ENCODE data around the gene CKAP2.
"Not testable (repeated sequence)": the region's sequence is repeated elsewhere in the genome, so short reads cannot be mapped to it uniquely, and the experiment has no call there.

Gene CKAP2, protein sequence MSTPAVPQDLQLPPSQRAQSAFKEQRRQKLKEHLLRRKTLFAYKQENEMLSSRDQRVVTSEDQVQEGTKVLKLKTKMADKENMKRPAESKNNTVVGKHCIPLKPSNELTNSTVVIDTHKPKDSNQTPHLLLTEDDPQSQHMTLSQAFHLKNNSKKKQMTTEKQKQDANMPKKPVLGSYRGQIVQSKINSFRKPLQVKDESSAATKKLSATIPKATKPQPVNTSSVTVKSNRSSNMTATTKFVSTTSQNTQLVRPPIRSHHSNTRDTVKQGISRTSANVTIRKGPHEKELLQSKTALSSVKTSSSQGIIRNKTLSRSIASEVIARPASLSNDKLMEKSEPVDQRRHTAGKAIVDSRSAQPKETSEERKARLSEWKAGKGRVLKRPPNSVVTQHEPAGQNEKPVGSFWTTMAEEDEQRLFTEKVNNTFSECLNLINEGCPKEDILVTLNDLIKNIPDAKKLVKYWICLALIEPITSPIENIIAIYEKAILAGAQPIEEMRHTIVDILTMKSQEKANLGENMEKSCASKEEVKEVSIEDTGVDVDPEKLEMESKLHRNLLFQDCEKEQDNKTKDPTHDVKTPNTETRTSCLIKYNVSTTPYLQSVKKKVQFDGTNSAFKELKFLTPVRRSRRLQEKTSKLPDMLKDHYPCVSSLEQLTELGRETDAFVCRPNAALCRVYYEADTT

GRCh38 chr13:52454820-52455676 lies at the start of gene CKAP2:
Gene CKAP2, plus strand, starts transcription at chr13:52455478. Its CDS starts 79 bp downstream, at chr13:52455557.
- TF ChIP-seq CTCF (IDR thresholded peaks at IDR 0.05; ENCODE audit: poor library complexity, severe bottlenecking) = no peak
- H3K9me3 ChIP-seq (ENCODE audit: severe bottlenecking) = no peaks in the 10 kb centered on the region
- H3K4me1 ChIP-seq (ENCODE audit: insufficient read depth, poor library complexity, severe bottlenecking) = peaks cover 28% of the 10 kb centered on the region
- H3K27me3 ChIP-seq (ENCODE audit: insufficient read depth, poor library complexity, severe bottlenecking) = no peaks in the 10 kb centered on the region
- H3K27ac ChIP-seq (ENCODE audit: poor library complexity, severe bottlenecking) = peak within 1 kb of the TSS; percentile 76
- peaks cover 39% of the 10 kb centered on the region for H3K36me3 ChIP-seq (ENCODE audit: low read depth)
- H3K4me3 ChIP-seq (ENCODE audit: severe bottlenecking) = peak within 1 kb of the TSS; percentile 61
- peak; percentile 89 for DNase-seq (ENCODE audit: low spot score)
- peak; percentile 83 for ATAC-seq (ENCODE audit: low read depth)

DNA sequence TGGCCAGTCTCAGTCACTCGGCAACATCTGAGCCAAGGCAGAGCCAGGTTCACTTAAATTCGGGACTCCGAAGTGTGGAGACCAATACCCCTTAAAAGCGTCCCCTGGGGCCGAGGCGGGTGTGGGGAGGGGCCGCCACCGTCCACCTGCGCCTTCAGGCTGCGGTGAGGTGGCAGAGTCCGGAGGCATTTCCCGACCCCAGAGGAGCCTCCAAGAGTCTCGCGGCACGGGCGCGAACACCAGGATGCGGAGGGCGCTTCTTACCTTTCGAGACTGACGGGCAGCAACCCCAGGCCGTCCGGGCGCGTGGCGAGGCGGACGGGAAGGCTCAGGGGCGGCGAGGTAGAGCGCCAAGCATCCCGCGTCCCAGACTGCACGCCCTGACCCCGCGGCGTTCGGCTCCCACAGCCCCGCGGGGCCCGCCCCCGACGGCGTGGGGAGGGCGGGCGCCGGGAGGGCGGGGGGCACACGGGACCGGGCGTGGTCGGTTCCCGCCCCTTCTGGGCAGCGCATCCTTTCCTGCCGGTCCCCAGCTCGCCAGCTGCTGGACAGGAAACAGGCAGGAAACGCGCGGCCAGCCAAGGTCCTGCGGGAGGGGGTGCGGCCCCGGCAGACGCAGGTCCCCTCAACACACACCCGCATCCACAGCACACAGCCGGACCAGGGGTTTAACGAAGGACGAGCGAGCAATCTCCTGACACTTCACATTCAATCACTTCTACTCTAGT lies 49.3 kb upstream of the CKAP2 start, which contains the start of gene THSD1:
TSS of gene THSD1 (minus strand) at position 406 of the 728 bp plus-strand sequence. CDS start 3,572 bp downstream, outside the sequence.
- peak within 1 kb of the TSS; percentile 56 for H3K27ac ChIP-seq (ENCODE audit: poor library complexity, severe bottlenecking)
- peaks cover 15% of the 10 kb centered on the region for H3K4me1 ChIP-seq (ENCODE audit: insufficient read depth, poor library complexity, severe bottlenecking)
- DNase-seq (ENCODE audit: low spot score) (peak; percentile 54), ATAC-seq (ENCODE audit: low read depth) (peak; percentile 75)
- H3K36me3 ChIP-seq (ENCODE audit: low read depth) = peaks cover 15% of the 10 kb centered on the region
- TF ChIP-seq CTCF (IDR thresholded peaks at IDR 0.05; ENCODE audit: poor library complexity, severe bottlenecking) = no peak
- H3K4me3 ChIP-seq (ENCODE audit: severe bottlenecking) = peak within 1 kb of the TSS; percentile 69
- H3K9me3 ChIP-seq (ENCODE audit: severe bottlenecking) = no peaks in the 10 kb centered on the region
- no peaks in the 10 kb centered on the region for H3K27me3 ChIP-seq (ENCODE audit: insufficient read depth, poor library complexity, severe bottlenecking)

GRCh38 chr13:52406629-52407028 lies 48.6 kb upstream of the CKAP2 start:
- Histone ChIP-seq H3K27me3 (ENCODE audit: insufficient read depth, poor library complexity, severe bottlenecking) (no peaks in the 10 kb centered on the region), H3K36me3 (ENCODE audit: low read depth) (peaks cover 13% of the 10 kb centered on the region), H3K27ac (ENCODE audit: poor library complexity, severe bottlenecking) (peak overlapping the region; percentile 56), H3K4me1 (ENCODE audit: insufficient read depth, poor library complexity, severe bottlenecking) (peaks cover 20% of the 10 kb centered on the region), H3K9me3 (ENCODE audit: severe bottlenecking) (no peaks in the 10 kb centered on the region), H3K4me3 (ENCODE audit: severe bottlenecking) (peak overlapping the region; percentile 69)
- no peak for DNase-seq (ENCODE audit: low spot score)
- no peak for TF ChIP-seq CTCF (IDR thresholded peaks at IDR 0.05; ENCODE audit: poor library complexity, severe bottlenecking)
- no peak for ATAC-seq (ENCODE audit: low read depth)

DNA sequence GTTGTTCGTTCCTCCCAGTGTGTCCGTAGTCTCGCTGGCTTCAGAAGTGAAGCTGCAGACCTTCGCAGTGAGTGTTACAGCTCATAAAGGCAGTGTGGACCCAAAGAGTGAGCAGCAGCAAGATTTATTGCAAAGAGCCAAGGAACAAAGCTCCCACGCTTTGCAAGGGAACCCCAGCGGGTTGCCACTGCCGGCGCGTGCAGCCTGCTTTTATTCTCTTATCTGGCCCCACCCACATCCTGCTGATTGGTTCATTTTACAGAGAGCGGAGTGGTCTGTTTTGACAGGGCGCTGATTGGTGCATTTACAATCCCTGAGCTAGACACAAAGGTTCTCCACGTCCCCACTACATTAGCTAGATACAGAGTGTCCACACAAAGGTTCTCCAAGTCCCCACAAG lies 47.8 kb upstream of the CKAP2 start:
- ATAC-seq (ENCODE audit: low read depth); H3K27ac ChIP-seq (ENCODE audit: poor library complexity, severe bottlenecking); H3K4me3 ChIP-seq (ENCODE audit: severe bottlenecking); H3K27me3 ChIP-seq (ENCODE audit: insufficient read depth, poor library complexity, severe bottlenecking); H3K36me3 ChIP-seq (ENCODE audit: low read depth); DNase-seq (ENCODE audit: low spot score); H3K9me3 ChIP-seq (ENCODE audit: severe bottlenecking): not testable (repeated sequence)
- peaks cover 27% of the 10 kb centered on the region for H3K4me1 ChIP-seq (ENCODE audit: insufficient read depth, poor library complexity, severe bottlenecking)

GRCh38 chr13:52408071-52408658 lies 47.1 kb upstream of the CKAP2 start:
- not testable (repeated sequence) for DNase-seq (ENCODE audit: low spot score); H3K4me3 ChIP-seq (ENCODE audit: severe bottlenecking); H3K9me3 ChIP-seq (ENCODE audit: severe bottlenecking); H3K36me3 ChIP-seq (ENCODE audit: low read depth); H3K27ac ChIP-seq (ENCODE audit: poor library complexity, severe bottlenecking); H3K27me3 ChIP-seq (ENCODE audit: insufficient read depth, poor library complexity, severe bottlenecking); ATAC-seq (ENCODE audit: low read depth)
- peaks cover 33% of the 10 kb centered on the region for H3K4me1 ChIP-seq (ENCODE audit: insufficient read depth, poor library complexity, severe bottlenecking)

All from RWPE2 (cell line).